Psoas muscle (tissue), 8 donors: ENCODE measurements around the gene GREB1L. TPM values are rescaled to one million over a fixed set of nuclear protein-coding genes. Genes with fewer than 3 reads are reported as not detected.

ENCODE experiments used
- ATAC-seq, 4 donors: fragments of 200-7000 bp; cut with Tn5 transposase; one replicate each; pipeline ENCODE4 v1.9.1; 2020; ENCODE audit warnings: moderate library complexity in 3 of 4, mild to moderate bottlenecking in 2 of 4
- DNase-seq, 2 donors: peaks; one replicate each; pipeline ENCODE4 v3.0.0-alpha.2; 2020
- H3K27ac ChIP-seq: fragments of 200-600 bp; one replicate; pipeline ENCODE4 v1.8.0; 2022
- H3K27me3 ChIP-seq, 3 donors: fragments of 200-600 bp in 1 of 3; one replicate each; pipeline versions ENCODE4 v1.6.1 to v1.8.0; 2013 to 2022; ENCODE audit warnings: low read length in 2 of 3, mild to moderate bottlenecking in 2 of 3, moderate library complexity in 1 of 3; ENCODE audit not compliant: insufficient read depth in 3 of 3
- H3K36me3 ChIP-seq, 2 donors: fragments of 200-600 bp in 1 of 2; one replicate each; pipeline versions ENCODE4 v1.6.1 to v1.8.0; 2013 to 2022; ENCODE audit warnings: low read depth in 1 of 2, mild to moderate bottlenecking in 1 of 2, moderate library complexity in 1 of 2; ENCODE audit not compliant: insufficient read depth in 1 of 2
- H3K4me1 ChIP-seq: fragments of 200-600 bp; one replicate; pipeline ENCODE4 v1.8.0; 2022
- H3K4me3 ChIP-seq: fragments of 200-600 bp; one replicate; pipeline ENCODE4 v1.8.0; 2022; ENCODE audit warnings: mild to moderate bottlenecking
- H3K9me3 ChIP-seq: fragments of 200-600 bp; one replicate; pipeline ENCODE4 v1.8.0; 2022
- WGBS, 3 donors: extraction: QIAGEN DNeasy Blood & Tissue Kit; methylation state at CpG; one replicate each; pipeline versions ENCODE4 v1.1.6 to v1.1.7; 2013; 5-methylcytosine and 5-hydroxymethylcytosine counted together
- intact Hi-C, 2 donors: fragments of 100-400 bp; cut with DNase I; formaldehyde crosslinking; loops; one replicate each; pipeline versions ENCODE4 v1.11.0 to v1.14.2; 2022
- polyA plus RNA-seq, 3 donors: library from polyadenylated mRNA; stranded (reverse); fragments of 200-250 nt; gene quantifications; one replicate each; pipeline ENCODE4 v1.2.3, GENCODE V29; 2013
- total RNA-seq, 4 donors: library from RNA; stranded (reverse); fragmentation: NEBNext Ultra II Directional in 2 of 4; extraction: Animal tissue kit (Norgen Biotek cat#: 25700) in 2 of 4; gene quantifications; one replicate each; pipeline versions ENCODE4 v1.2.1 to v1.2.4, GENCODE V29; 2021 to 2023
- TF ChIP-seq, protein P1 (sequence below): fragments of 200-600 bp; IDR thresholded peaks from one replicate; pipeline ENCODE4 v1.8.0; 2022; ENCODE audit warnings: antibody characterized with exemption
- donor health status: healthy with polysubstance abuse.
- donor health status: DM: no; HTN: no; CAD: no; lungs with moderate emphysema.
- donor health status: Bipolar disorder and iron deficiency.
- donor health status: healthy.
- donor health status: DM: yes; HTN: yes; CAD: no.
- donor health status: DM: no; HTN: no; CAD: no.
- donor health status: DM: no; HTN: no; CAD: no.
- donor health status: DM: yes; HTN: yes; CAD: no.

Gene GREB1L
- total and polyA plus RNA-seq, 7 donors = 0.59 to 11.3 (median 8.9) TPM

- Histone ChIP-seq H3K27ac (no peak overlapping the region), H3K4me1 (no peaks in the 10 kb centered on the region), H3K27me3 (no peaks in the 10 kb centered on the region), H3K36me3 (peaks cover 0 to 34% of the 10 kb centered on the region in 2 donors), H3K9me3 (no peaks in the 10 kb centered on the region), H3K4me3 (no peak overlapping the region)
- no peak for DNase-seq
- 100% methylated on average over 1 of the region's 1 CpG for WGBS, 3 donors
- TF ChIP-seq, protein P1, sequence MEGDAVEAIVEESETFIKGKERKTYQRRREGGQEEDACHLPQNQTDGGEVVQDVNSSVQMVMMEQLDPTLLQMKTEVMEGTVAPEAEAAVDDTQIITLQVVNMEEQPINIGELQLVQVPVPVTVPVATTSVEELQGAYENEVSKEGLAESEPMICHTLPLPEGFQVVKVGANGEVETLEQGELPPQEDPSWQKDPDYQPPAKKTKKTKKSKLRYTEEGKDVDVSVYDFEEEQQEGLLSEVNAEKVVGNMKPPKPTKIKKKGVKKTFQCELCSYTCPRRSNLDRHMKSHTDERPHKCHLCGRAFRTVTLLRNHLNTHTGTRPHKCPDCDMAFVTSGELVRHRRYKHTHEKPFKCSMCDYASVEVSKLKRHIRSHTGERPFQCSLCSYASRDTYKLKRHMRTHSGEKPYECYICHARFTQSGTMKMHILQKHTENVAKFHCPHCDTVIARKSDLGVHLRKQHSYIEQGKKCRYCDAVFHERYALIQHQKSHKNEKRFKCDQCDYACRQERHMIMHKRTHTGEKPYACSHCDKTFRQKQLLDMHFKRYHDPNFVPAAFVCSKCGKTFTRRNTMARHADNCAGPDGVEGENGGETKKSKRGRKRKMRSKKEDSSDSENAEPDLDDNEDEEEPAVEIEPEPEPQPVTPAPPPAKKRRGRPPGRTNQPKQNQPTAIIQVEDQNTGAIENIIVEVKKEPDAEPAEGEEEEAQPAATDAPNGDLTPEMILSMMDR = no peak
- ATAC-seq = no peak
- intact Hi-C loops = loop anchor here in 1 of 2 donors (5.0 kb wide), 1 partner anchor 40 kb away; no protein-coding TSS in a partner anchor
Observed at GRCh38 chr18:21402272-21402671, 160.2 kb downstream of the GREB1L start.

- DNase-seq (no peak), ATAC-seq (no peak)
- Histone ChIP-seq H3K36me3 (peaks cover 0 to 28% of the 10 kb centered on the region in 2 donors), H3K27ac (no peak overlapping the region), H3K27me3 (no peaks in the 10 kb centered on the region), H3K4me3 (no peak overlapping the region), H3K4me1 (no peaks in the 10 kb centered on the region), H3K9me3 (no peaks in the 10 kb centered on the region)
- intact Hi-C loops = loop anchor here in 1 of 2 donors (5.0 kb wide), 1 partner anchor 38 kb away; no protein-coding TSS in a partner anchor
- WGBS, 3 donors = 41 to 74% (median 59%) methylated on average over 1 of the region's 1 CpG
- TF ChIP-seq, protein P1 = no peak
Observed at GRCh38 chr18:21404426-21404825, 162.4 kb downstream of the GREB1L start.

DNA sequence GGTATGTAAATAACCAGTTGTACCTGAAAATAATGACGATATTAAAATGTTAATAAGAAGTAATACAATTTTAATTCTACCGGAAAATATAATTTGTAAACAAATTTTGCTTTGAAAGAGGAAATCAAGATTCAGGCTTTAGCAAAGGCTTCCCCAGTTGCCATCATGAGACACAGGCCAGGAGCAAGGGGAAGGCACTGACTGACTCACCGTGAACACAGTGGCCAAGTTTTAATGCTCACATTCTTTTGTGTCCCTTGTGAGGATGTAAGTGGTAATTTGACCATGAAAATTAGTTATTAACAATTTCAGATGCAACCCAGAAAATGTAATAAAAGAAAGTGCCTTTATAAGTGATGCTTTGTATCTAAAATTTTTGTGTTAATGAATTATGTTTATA, 164.1 kb downstream of the GREB1L start:
- DNase-seq = no peak
- H3K27me3 ChIP-seq = no peaks in the 10 kb centered on the region
- 75 to 82% (median 76%) methylated on average over 3 of the region's 3 CpGs for WGBS, 3 donors
- peaks cover 0 to 31% of the 10 kb centered on the region in 2 donors for H3K36me3 ChIP-seq
- H3K4me1 ChIP-seq = no peaks in the 10 kb centered on the region
- intact Hi-C loops = no loop called here
- ATAC-seq = no peak
- no peak overlapping the region for H3K27ac ChIP-seq
- TF ChIP-seq, protein P1 = no peak
- H3K9me3 ChIP-seq = no peaks in the 10 kb centered on the region
- H3K4me3 ChIP-seq = no peak overlapping the region

DNA sequence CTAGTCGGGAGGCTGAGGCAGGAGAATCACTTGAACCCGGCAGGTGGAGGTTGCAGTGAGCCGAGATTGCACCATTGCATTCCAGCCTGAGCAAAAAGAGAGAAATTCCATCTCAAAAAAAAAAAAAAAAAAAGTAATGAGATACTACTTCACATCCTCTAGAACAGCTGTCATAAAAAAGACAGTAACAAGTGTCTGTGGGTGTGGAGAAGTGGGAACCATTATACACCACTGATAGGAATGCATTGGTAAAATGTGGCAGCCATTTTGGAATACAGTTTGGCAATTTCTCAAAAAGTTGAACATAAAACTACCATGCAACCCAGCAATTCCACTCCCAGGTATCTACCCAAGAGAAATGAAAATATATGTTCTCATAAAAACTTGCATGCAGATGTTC, 166.6 kb downstream of the GREB1L start:
- 82 to 88% (median 83%) methylated on average over 3 of the region's 3 CpGs for WGBS, 3 donors
- Histone ChIP-seq H3K9me3 (no peaks in the 10 kb centered on the region), H3K27ac (no peak overlapping the region), H3K4me1 (no peaks in the 10 kb centered on the region), H3K36me3 (peaks cover 0 to 32% of the 10 kb centered on the region in 2 donors), H3K4me3 (no peak overlapping the region), H3K27me3 (no peaks in the 10 kb centered on the region)
- DNase-seq (no peak), ATAC-seq (no peak)
- intact Hi-C loops = no loop called here
- TF ChIP-seq, protein P1 = no peak

GRCh38 chr18:21433436-21433835, 191.4 kb downstream of the GREB1L start:
- TF ChIP-seq, protein P1 = no peak
- H3K9me3 ChIP-seq = no peaks in the 10 kb centered on the region
- intact Hi-C loops = no loop called here
- H3K27ac ChIP-seq = no peak overlapping the region
- WGBS, 3 donors = 66 to 91% (median 68%) methylated on average over 1 of the region's 1 CpG
- no peak overlapping the region for H3K4me3 ChIP-seq
- H3K36me3 ChIP-seq = peaks cover 0 to 42% of the 10 kb centered on the region in 2 donors
- H3K27me3 ChIP-seq = no peaks in the 10 kb centered on the region
- no peaks in the 10 kb centered on the region for H3K4me1 ChIP-seq
- DNase-seq (no peak), ATAC-seq (no peak)
